Epithelial cell of proximal tubule (primary cell): ENCODE results near the gene FAM3A. TPM values are rescaled to one million over a fixed set of nuclear protein-coding genes. Genes with fewer than 3 reads are reported as not detected.
"Not testable (repeated sequence)": the region's sequence is repeated elsewhere in the genome, so short reads cannot be mapped to it uniquely, and the experiment has no call there.

Source experiments
- DNase-seq: peaks from one replicate; pipeline ENCODE4 v3.0.0-alpha.2; 2011; ENCODE audit warnings: low read depth
- H3K4me3 ChIP-seq: 2 replicates; pipeline ENCODE4 v1.5.1; 2011; ENCODE audit warnings: low read depth, mild to moderate bottlenecking, low read length
- total RNA-seq: library from RNA; depleted of rRNA; stranded (reverse); fragments of >200 nt; gene quantifications from 2 replicates; pipeline ENCODE4 v1.2.3, GENCODE V29; 2015
- TF ChIP-seq, protein P1 (sequence below): conservative IDR thresholded peaks from 2 replicates; pipeline ENCODE4 v1.5.1; 2012; ENCODE audit warnings: low read depth, mild to moderate bottlenecking, low read length

The FAM3A gene
- total RNA-seq, 1 donor from 2014 or later, result 24.8 TPM

GRCh38 chrX:154506483-154507332 lies 9.3 kb downstream of the FAM3A start:
- DNase-seq, result no peak
- TF ChIP-seq, protein P1, sequence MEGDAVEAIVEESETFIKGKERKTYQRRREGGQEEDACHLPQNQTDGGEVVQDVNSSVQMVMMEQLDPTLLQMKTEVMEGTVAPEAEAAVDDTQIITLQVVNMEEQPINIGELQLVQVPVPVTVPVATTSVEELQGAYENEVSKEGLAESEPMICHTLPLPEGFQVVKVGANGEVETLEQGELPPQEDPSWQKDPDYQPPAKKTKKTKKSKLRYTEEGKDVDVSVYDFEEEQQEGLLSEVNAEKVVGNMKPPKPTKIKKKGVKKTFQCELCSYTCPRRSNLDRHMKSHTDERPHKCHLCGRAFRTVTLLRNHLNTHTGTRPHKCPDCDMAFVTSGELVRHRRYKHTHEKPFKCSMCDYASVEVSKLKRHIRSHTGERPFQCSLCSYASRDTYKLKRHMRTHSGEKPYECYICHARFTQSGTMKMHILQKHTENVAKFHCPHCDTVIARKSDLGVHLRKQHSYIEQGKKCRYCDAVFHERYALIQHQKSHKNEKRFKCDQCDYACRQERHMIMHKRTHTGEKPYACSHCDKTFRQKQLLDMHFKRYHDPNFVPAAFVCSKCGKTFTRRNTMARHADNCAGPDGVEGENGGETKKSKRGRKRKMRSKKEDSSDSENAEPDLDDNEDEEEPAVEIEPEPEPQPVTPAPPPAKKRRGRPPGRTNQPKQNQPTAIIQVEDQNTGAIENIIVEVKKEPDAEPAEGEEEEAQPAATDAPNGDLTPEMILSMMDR, result no peak
- H3K4me3 ChIP-seq, result no peak overlapping the region

DNA sequence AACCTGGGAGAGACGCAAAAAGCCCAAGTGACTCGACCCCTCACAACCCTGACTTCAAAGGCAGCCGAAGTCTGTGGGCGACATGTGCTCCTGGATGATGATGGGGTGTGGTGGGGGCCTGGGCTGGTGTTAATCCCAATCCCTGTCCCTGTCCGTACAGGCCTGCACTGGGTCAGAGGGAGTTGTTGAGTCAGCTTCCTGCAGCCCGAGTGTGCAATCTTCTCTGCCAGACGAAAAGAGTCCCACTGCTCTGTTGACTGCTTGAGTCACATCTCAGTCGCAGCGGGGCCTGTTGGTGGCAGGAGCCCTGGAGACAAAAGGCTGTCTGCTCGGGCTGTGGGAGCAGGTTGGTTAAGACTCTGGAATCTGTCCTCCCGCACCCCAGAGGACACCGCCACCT lies 10.3 kb downstream of the FAM3A start:
- DNase-seq, result no peak
- TF ChIP-seq, protein P1, result no peak
- no peak overlapping the region for H3K4me3 ChIP-seq

- no peak overlapping the region for H3K4me3 ChIP-seq
- no peak for DNase-seq
- TF ChIP-seq, protein P1, result no peak
Observed at GRCh38 chrX:154502989-154503388, 13.0 kb downstream of the FAM3A start.

DNA sequence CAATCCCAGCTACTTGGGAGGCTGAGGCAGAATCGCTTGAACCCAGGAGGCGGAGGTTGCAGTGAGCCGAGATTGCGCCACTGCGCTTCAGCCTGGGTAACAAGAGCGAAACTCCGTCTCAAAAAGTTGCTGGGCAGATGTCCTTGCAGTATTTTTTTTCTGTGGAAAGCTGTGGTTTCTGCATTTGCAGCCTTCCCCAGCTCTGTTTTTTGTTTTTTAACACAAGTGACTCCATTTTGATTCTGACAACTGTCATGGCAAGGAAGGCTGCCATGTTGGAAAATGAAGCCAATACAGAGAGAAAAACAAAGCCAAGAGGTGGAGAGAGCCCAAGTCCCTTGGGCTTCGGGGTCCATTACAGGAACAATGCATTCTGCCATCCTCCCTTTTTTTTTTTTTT lies 13.9 kb downstream of the FAM3A start:
- TF ChIP-seq, protein P1, result no peak
- no peak for DNase-seq
- no peak overlapping the region for H3K4me3 ChIP-seq

- not testable (repeated sequence) for H3K4me3 ChIP-seq, DNase-seq
Observed at GRCh38 chrX:154501423-154501822, 14.6 kb downstream of the FAM3A start.

- not testable (repeated sequence) for H3K4me3 ChIP-seq, DNase-seq
Observed at GRCh38 chrX:154496591-154497137, 19.4 kb downstream of the FAM3A start.

GRCh38 chrX:154495472-154495922 lies 20.5 kb downstream of the FAM3A start:
- TF ChIP-seq, protein P1, result no peak
- DNase-seq, result no peak

DNA sequence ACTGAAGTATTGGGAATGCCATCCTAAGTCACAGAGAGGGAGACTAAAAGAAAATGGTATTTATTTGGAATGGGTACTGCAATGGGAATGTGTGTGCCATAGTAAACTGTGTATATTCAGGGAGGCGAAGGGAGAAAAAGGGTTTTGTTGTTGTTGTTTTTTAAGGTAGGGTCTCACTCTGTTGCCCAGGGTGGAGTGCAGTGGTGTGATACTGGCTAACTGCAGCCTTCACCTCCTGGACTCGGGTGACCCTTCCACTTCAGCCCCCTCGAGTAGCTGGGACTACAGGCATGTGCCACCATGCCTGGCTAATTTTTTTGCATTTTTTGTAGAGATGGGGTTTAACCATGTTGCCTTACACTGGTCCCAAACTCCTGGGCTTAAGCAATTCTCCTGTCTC lies 21.3 kb downstream of the FAM3A start:
- H3K4me3 ChIP-seq, result no peak overlapping the region
- TF ChIP-seq, protein P1, result no peak
- no peak for DNase-seq

More at GRCh38 chrX:154495472-154495922, 20.5 kb downstream of the FAM3A start:
- H3K4me3 ChIP-seq, result no peak overlapping the region
